NCI-H2081 treated with DMSO at 0.1 percent for 48 hours (cell line): ENCODE results near the gene CDT1.

Source experiments
- DNase-seq: peaks from one replicate; lab custom pipeline; 2025; lab: John Stamatoyannopoulos, UW

Gene CDT1

DNA sequence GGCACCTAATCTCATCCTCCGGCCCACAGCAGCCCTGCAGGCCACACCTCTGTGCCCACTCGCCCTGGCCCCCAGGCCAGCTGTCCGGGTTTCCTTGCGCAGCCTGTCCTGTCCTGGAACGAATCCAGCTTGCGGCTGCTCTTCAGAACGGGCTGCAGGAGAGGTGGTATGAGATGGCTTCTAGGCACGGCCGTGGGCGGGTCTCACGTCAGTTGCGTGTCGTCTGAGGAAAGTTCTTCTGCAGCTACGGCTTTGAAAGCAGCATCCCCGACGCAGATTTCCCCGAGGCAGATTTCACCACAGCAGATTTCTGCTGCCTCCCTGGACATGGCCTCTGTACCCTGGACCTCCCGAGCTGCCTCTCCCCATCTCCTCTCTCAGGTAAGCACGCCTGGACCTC lies 35.0 kb downstream of the CDT1 start:
- DNase-seq: no peak

DNA sequence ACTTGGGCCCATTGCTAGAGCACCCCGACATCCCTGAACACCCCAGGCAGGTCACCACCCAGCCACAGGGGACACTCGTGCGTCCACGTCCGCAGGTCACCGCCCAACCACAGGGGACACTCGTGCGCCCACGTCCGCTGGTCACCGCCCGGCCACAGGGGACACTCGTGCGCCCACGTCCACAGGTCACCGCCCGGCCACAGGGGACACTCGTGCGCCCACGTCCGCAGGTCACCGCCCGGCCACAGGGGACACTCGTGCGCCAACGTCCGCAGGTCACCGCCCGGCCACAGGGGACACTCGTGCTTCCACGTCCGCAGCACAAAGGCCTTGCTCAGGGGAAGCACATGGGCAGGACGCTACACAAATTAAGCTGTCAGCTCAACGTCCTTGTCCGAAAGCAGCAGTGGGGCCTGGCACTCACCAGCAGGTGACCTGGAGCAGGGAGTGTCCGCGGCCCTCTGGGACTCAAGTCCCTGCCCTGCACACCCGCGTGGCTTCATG lies 35.5 kb downstream of the CDT1 start:
- DNase-seq: no peak

DNA sequence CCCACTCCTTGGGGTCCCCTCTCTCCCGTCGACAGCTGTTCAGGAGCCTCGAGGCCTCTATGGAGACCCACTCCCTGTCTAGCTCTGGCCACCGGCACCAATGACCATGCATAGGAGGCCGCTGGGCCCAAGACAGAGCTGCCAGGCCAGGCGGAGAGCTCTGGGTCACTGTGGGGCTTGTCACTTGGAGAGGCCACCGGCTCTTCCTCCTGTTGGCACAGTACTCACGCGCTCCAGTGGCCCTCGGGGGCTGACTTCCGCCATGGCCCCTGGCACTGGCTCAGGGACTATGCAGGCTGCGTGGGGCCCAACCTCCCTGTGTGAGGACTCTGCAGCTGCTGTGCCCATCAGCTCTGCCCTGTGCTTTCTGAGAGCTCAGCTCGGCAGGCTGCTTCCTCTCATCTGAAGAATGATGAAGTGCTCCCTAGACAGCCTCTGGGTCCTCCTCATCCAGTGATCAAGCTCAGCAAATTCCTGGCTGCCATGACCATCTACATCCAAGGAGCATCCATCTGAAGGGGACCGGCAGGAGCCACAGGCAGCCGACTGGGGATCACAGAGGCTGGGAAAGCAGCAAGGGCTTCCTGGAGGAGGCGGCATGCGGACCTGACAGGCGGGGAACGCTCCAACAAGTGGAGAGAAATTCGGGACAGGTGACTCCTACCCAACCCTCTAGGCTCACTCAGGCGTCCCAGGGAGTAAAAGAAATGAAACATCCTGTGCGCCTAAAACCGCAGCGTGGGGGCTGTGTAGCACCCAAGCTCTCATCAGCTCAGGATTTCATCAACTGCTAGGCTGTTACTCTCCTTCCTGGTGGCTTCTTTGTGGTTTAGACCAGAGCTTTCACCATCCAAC lies 36.4 kb downstream of the CDT1 start:
- no peak for DNase-seq

DNA sequence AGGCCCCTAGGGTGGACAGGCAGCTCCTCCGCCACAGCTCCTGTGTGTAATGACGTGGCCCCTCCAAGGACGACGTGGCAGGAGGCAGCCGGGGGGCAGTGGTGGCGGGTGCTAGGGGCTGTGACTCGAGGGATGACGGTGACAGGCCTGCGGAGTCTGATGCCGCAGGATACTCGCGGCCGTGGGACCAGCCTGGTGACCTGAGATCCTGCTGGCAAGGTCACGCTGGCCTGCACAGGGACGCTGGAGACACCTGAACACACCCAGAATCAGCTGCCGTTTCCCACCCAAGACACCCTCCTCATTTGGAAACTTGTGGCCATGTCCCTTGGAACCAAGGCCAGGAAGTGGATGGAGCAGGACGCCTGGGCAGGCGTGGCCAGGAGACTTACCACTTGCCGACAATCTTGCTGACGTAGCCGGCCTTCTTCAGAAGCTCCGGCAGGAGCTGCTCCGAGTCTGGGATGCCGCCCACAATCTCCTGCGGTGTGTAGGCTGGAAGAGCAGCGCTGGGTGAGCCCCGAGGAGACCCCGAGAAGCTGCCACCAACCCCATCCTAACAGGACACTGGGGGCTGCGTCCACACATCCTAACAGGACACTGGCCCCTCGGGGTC lies 37.1 kb downstream of the CDT1 start:
- no peak for DNase-seq

DNA sequence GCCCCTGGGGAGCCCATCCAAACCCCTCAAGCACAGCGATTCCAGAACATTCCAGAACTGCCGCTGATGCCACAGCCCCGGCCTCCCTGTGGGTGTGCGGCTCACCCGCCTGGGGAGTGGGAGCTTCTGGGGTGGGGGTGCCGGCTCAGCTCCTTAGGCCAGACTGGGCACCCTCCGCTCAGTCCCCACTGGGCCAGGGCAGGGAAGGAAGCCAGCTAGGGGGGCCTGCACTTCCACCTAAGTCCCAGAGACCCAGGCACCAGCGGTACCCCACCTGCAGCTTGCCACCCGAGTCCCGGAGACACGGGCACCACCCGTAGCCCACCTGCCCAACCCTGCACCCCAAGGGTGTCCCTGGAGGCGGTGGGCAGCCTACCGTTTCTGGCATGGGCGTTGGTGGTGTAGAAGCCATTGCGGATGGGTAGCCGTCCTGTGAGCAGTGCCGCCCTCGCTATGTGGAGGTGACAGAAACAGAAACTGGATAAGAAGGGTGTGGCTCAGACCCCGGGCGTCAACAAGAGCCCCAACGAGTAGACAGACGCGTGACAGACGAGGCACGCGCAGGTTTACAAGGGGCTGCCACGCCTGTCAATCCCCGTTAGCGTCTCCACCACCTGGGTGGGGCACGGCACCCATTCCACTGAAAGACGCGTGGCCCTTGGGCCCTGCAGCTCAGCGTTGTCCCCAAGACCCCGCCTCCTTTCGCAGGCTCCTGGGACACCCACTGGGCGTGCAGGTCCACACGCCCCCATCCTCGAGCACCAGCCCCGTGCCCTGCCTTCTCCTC lies 38.1 kb downstream of the CDT1 start:
- DNase-seq: no peak

DNA sequence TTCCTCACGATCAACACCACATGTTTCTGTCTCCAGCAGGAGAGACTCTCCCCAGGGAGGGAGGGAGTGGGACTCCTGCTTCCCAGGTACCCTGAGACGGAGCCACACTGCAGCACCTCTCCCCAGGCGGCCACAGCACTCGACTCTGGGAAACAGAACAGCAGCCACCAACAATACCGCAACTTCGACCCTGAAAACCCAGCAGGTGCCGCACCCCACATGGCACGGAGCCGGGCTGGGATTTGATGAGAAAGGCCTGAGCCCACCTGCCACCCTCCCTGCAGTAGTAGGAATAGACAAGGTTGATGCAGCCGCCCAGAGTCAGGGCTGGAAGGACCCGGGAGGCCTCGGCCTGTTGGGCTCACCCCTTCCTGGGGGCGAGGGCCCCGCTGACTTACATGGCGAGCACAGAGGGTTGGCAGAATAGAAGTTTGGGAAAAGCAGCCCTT lies 38.7 kb downstream of the CDT1 start:
- no peak for DNase-seq

DNA sequence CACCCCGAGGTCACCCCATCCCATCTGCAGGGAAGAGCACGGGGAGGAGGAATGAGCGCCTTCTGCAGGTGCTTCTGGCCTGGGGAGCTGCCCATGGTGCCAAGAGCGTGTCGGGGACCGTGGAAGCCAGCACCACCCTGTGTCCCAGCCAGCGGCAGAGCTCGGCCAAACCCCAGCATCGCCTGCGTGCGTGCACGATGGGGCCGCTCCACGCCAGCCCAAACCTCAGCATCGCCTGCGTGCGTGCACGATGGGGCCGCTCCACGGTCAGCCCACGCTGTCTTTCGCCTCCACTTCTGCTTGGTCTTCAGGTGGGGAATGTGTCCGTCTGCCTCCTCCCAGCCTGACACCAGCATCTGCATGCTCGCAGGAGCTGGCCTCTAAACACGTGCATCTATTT lies 39.2 kb downstream of the CDT1 start:
- no peak for DNase-seq

DNA sequence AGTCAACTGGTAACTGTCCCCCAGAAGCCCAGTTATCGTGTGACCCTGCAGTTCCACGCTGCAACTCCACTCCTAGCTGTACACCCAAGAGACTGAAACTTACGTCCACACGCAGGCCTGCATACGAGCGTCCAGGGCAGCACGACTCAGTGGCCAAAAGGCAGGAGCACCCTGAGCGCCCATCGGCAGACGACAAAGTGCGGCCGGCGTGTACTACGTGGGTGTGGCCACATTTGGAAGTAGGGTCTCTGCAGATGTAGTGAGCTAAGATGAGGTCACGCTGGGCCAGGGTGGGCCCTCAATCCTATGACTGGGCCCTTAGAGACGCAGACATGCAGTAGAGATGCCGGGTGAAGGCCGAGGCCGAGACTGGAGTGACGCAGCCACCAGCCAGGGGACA lies 39.7 kb downstream of the CDT1 start:
- DNase-seq: no peak

DNA sequence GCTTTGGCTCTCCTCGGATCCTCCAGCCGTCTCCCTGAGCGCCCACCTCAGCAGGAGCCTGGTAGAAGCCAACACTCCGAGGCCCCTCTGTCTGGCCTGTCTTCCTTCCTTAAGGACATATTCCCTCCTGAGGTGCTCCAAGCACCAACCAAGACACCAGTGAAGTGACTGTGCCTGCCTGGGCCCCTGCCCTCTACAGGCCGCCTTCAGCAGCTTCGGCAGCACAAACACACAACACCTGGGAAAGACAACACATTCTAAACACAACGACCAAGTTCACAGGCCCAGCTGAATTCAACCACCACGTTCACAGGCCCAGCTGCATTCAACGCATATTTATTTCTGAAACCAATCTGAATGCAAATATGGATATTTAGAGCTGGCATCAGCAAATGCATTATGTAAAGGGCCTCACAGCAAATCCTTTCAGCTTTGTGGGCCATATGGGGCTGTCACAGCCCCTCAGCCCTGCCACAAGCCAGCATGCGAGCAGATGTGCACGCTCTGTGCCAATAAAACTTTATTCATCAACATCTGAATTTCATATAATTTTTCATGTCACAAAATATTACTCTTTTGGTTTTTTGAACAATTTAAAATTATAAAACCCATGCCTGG lies 40.9 kb downstream of the CDT1 start:
- DNase-seq: no peak

DNA sequence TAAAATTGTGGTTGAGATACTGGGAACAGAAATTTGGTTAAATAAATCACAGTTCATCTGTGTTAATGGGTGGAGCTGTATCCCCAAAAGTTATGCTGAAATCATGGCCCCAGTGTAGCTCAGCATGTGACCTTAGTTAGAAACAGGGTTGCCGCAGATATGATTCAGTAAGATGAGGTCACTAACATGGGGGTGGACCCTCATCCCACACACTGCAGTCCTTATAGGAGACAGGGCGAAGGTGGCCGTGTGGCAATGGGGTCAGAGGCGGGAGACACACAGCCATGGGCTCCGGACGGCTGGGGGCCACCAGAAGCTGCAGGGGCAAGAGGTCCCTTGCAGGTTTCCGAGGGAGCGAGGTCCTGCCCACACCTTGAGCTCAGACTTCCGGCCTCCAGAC lies 42.5 kb downstream of the CDT1 start:
- no peak for DNase-seq

DNA sequence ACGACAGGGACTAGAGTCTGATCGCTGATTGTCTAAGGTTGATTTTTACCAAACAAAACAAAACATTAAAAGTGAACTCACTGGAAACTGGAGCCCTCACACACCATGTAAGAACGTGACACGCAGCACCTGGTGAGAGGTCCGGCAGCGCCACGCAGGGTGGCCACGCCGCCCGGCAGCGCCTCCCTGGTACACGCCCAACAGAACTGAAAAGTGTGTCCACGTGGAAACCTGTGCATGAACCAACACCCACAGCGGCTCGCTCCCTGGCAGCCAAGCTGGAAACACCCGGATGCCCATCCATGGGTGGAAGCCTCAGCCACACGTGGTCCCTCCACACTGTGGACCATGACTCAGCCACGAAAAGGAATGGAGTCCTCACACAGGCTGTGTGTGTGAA lies 44.1 kb downstream of the CDT1 start:
- no peak for DNase-seq

DNA sequence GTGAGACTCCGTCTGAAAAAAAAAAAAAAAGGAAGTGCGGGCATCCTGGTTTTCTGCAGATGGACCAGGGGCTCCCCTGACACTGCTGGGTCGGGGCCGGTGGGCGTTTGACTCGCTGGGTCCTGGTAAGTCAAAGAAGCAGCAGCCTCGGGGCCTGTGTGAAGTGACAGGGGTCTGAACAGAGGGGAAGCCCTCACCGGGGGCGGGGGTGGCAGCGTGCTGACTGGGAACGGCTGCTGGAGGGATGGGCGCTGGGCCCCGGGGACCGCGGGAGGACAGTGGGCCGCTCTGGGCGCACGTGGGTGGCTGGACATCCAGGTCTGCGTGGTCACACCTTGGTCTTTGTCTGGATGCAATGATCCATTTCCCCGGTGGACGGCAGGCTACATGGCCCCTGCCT lies 45.0 kb downstream of the CDT1 start:
- DNase-seq: no peak

DNA sequence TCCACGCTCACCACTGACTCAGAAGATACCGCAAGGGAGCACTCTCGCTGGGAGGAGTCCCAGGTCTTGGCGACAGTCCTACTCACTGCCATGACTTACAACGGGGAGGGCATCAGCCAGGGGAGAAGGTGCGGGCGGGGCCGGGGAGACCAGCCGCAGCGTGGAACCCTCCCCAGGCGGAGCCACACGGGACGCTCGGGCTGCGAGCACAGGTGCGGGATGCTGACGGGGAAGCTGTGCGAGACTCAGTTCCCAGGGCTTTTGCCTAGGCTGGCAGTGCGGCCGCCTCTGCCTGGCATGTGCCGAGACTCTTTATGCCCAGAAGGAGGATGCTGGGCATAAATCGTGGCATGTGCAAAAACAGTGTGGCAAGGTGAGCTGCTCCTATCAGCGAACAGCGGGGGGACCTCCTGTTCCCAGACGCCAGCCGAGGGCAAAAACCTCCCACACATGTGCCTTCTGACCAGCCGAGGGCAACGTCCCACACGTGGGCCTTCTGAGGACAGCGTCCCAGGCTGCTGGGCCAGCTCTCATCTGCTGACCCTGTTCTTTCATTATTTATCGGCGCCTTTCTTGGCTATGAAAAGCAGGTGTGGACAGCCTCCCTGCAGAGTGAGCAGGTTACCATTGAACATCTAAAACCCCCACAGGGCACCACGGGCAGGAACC lies 47.1 kb downstream of the CDT1 start:
- DNase-seq: no peak

DNA sequence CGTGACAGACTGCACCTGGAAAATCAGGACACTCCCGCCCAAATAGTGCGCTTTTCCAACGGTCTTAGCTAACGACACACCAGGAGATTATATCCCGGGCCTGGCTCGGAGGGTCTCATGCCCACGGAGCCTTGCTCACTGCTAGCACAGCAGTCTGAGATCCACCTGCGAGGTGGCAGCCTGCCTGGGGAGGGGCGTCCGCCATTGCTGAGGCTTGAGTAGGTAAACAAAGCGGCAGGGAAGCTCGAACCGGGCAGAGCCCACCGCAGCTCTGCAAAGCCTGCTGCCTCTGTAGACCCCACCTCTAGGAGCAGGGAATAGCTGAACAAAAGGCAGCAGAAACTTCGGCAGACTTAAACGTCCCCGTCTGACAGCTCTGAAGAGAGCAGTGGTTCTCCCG lies 48.0 kb downstream of the CDT1 start:
- DNase-seq: no peak

DNA sequence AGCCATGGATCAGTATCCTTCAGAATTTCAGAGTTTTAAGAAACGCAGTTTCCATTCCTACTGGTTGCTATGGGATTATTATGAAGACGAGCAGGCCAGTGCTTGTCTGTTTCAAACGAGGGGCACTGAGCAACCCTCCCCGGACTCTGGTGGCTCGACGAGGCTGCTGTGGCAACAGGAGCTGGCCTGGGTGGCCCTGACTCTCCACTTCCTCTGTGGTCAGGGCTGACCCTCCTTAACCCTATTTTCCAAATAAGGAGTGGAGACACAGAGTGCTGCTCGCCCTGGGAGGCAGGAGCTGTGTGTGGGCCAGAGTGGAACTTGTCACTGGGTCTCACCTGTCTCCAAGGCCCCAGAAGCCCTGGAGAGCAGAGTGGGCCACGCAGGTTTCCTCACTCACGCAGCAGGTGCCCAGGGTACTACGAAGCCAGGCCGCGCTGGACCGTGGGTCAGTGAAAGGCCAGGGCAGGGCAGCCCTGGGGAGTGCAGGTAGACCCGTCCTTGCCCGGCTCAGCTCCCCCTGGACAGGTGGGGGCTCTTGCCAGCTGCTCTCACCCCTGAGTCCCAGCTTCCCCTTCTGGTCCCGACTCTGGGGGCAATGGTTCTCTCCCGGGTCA lies 49.8 kb downstream of the CDT1 start:
- no peak for DNase-seq

DNA sequence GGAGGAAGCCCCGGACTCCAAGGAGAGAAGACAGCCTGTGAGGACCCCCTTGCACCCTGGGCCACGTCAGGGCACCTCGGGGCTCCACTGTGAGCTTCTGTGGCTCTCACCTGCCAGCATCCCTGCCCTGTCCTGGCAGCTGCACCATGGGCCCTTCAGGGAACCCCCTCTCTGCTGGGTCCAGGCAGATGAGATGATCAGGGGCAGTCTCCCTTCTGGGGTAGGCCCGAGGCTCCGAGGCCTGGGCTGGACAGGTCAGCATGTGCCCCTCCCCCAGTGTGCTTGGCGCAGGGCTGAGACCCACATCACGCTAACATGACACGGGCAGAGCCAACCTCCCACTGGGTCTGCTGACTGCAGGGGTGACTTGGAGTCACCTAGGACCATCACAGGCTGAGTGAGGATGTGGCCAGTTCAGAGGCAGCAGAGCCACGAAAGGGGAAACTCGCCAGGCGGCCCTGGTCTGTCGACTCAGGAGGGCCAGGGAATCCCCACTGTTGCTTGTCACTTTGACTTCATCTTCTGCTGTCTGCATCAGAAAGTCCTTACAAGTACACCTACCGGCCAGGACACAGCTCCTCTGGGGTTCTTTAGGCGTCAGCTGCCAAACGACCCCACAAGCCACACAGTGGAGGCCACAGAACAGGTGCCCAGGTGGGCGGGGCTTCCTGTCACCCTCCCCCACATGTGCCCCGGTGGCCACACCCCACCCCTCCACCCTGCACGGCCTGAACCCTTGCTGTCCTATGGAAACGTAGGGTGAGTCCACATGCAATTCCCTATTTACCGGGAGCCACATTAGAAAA lies 50.9 kb downstream of the CDT1 start:
- no peak for DNase-seq

DNA sequence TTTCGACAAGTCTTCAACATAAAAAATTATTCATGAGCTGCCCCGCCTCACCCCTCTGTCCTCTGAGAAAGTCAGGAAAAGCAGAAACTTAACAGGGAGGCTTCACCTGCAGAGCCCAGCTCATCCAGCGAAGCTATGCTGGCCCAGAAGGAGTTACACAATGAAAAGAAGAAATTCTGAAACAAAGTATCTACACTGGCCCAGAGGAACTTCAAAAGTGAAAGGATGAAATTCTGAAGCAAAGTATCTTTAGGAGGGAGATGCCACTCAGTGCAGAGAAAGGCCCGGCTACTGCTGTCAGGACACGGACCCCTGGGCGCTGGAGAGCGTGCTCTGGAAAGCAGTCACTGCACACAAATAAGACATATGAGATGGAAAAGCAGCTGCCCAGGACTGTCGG lies 51.6 kb downstream of the CDT1 start:
- no peak for DNase-seq

DNA sequence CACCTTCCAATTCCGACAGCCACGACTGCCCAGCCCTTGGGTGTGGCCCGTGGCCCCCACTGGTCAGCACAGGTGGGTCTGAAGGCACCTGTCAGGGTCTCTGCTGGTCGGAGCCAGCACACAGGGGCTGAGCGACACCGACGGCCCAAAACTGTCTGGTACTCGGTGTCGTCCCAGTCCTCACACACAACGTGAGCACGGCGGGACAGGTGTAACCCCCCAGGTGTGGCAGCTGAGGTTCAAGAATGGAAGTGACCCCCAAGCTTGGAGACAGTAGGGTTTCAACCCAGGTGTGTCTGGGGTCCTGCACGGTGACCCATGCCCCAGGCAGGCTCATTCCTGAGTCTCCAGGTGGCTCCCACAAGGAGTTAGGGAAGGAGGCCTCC lies 52.1 kb downstream of the CDT1 start:
- DNase-seq: no peak

DNA sequence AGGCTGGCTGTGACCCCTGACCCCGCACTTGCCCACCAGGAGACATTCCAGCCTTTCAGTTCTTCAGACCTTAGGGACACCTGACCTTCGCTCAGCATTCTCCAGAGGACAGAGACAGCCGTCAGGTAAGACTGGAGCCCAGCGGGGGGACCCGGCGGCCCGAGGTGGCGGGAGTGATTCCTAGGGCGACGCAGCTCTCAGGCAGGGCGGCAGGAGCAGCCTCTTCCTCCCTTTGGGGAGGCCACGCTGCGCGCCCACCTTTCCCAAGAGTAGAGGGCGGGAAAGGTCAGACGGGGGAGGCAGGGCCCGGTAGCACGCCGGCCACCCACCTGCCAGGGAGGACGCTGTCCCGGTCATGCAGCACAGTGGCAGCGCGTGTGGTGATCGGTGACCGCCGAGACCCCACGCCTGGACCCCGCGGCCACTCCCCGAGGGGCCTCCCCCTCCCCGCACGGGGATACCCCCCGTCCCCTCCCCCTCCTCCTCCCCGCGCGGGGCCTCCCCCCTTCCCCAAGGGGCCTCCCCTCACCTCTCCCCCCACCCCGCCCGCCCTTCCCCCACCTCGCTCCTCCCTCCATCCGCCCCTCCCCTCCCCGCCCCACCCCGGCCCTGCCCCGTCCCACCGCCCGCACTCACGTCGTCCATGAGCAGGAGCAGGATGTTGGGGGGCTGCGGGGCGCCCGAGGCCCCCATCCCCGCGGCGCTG lies 52.7 kb downstream of the CDT1 start:
- no peak for DNase-seq
